Esophagus mucosa (tissue), 1 donor: ENCODE data around the gene VDR. TPM values are rescaled to one million over a fixed set of nuclear protein-coding genes. Genes with fewer than 3 reads are reported as not detected.
A peak's percentile ranks its signal among the peaks of the same experiment; 100 is the strongest.

ENCODE experiments used
- ATAC-seq: fragments of 200-7000 bp; cut with Tn5 transposase; one replicate; pipeline ENCODE4 v1.9.1; 2020
- total RNA-seq: library from RNA; stranded (reverse); gene quantifications from one replicate; pipeline ENCODE4 v1.2.4, GENCODE V29; 2023
- donor health status: DM: yes; HTN: yes; CAD: no.

VDR gene
- total RNA-seq, 1 donor from 2014 or later = 18.0 TPM

GRCh38 chr12:47930634-47931033 lies 25.8 kb upstream of the VDR start:
- no peak for ATAC-seq

- no peak for ATAC-seq
These were observed 22.6 kb upstream of the VDR start for GRCh38 chr12:47927346-47927745.

- ATAC-seq = no peak
These were observed 17.1 kb upstream of the VDR start for GRCh38 chr12:47921907-47922306.

GRCh38 chr12:47920913-47921312 lies 16.1 kb upstream of the VDR start:
- ATAC-seq = no peak

GRCh38 chr12:47913081-47913480 lies 8.3 kb upstream of the VDR start:
- ATAC-seq = no peak

GRCh38 chr12:47912556-47912955 lies 7.8 kb upstream of the VDR start:
- ATAC-seq = no peak

- no peak for ATAC-seq
These were observed 6.2 kb upstream of the VDR start for GRCh38 chr12:47910981-47911380.

GRCh38 chr12:47910486-47910885 lies 5.7 kb upstream of the VDR start:
- no peak for ATAC-seq

GRCh38 chr12:47909839-47910465 lies 5.2 kb upstream of the VDR start:
- ATAC-seq = no peak

GRCh38 chr12:47908738-47909137 lies 3.9 kb upstream of the VDR start:
- no peak for ATAC-seq

GRCh38 chr12:47907851-47908454 lies 3.2 kb upstream of the VDR start:
- ATAC-seq = no peak

- ATAC-seq = peak; percentile 56
These were observed 674 bp downstream of the VDR start for GRCh38 chr12:47903927-47904712.

- no peak for ATAC-seq
These were observed 1.6 kb downstream of the VDR start for GRCh38 chr12:47903151-47903611.

GRCh38 chr12:47902131-47902639 lies 2.6 kb downstream of the VDR start:
- ATAC-seq = no peak

GRCh38 chr12:47901718-47902093 lies 3.1 kb downstream of the VDR start:
- no peak for ATAC-seq

- ATAC-seq = no peak
These were observed 3.6 kb downstream of the VDR start for GRCh38 chr12:47901063-47901717.

- ATAC-seq = peak; percentile 71
These were observed 4.4 kb downstream of the VDR start for GRCh38 chr12:47900131-47901062.

- ATAC-seq = no peak
These were observed 5.3 kb downstream of the VDR start for GRCh38 chr12:47899466-47899865.

- ATAC-seq = no peak
These were observed 8.2 kb downstream of the VDR start for GRCh38 chr12:47896633-47897032.

- ATAC-seq = no peak
These were observed 8.8 kb downstream of the VDR start for GRCh38 chr12:47896022-47896421.

- no peak for ATAC-seq
These were observed 10.1 kb downstream of the VDR start for GRCh38 chr12:47894652-47895051.

GRCh38 chr12:47894068-47894467 lies 10.7 kb downstream of the VDR start:
- no peak for ATAC-seq
